ENCODE measurements around the gene SBF1. TPM values are rescaled to one million over a fixed set of nuclear protein-coding genes. Genes with fewer than 3 reads are reported as not detected.
A peak's percentile ranks its signal among the peaks of the same experiment; 100 is the strongest.

SBF1 gene
- total and polyA plus RNA-seq, 2 of the 13 experiments (the other 11 are each of a cell fraction or from before 2014, with no cell fraction given) = 31.7 to 40.9 TPM

- TF ChIP-seq ATF3 (CRISPR knock-in tag; IDR thresholded peaks at IDR 0.05) (no peak), ZNF7 (CRISPR knock-in tag; IDR thresholded peaks at IDR 0.05) (no peak), GTF3A (CRISPR knock-in tag; conservative IDR thresholded peaks at IDR 0.05) (no peak), FIP1L1 (IDR thresholded peaks at IDR 0.05; ENCODE audit: borderline replicate concordance, insufficient read depth, low read depth, low read length) (no peak), HHEX (CRISPR knock-in tag; IDR thresholded peaks at IDR 0.05) (peak; percentile 99), NFE2L2 (IDR thresholded peaks at IDR 0.05; ENCODE audit: low read length) (no peak), NFE2L1 (CRISPR knock-in tag; IDR thresholded peaks at IDR 0.05; ENCODE audit: borderline replicate concordance) (no peak), ZNF546 (CRISPR knock-in tag; conservative IDR thresholded peaks at IDR 0.05) (0 out of 2 replicates have a peak, but pooled peaks have one; percentile 12), CBFB (CRISPR knock-in tag; IDR thresholded peaks at IDR 0.05) (peak; percentile 66; the same call in 1 of the 2 replicates), RNF219 (CRISPR knock-in tag; IDR thresholded peaks at IDR 0.05) (0 out of 2 replicates have a peak, but pooled peaks have one; percentile 87), GATA4 (IDR thresholded peaks at IDR 0.05; ENCODE audit: borderline replicate concordance, low read depth) (peak; percentile 92; the same call in 1 of the 2 replicates), POGK (CRISPR knock-in tag; conservative IDR thresholded peaks at IDR 0.05) (peak; percentile 63; the same call in 1 of the 2 replicates), ATRX (CRISPR knock-in tag; IDR thresholded peaks at IDR 0.05; ENCODE audit: borderline replicate concordance) (no peak), SALL2 (CRISPR knock-in tag; IDR thresholded peaks at IDR 0.05) (peak; percentile 59; the same call in 1 of the 2 replicates), ZXDC (CRISPR knock-in tag; IDR thresholded peaks at IDR 0.05) (no peak), CBX1 (IDR thresholded peaks at IDR 0.05; ENCODE audit: low read depth) (no peak), MED8 (CRISPR knock-in tag; IDR thresholded peaks at IDR 0.05; ENCODE audit: insufficient replicate concordance) (peak; percentile 75), ZNF558 (CRISPR knock-in tag; IDR thresholded peaks at IDR 0.05; ENCODE audit: borderline replicate concordance) (no peak), ZNF264 (CRISPR knock-in tag; IDR thresholded peaks at IDR 0.05) (0 out of 2 replicates have a peak, but pooled peaks have one; percentile 48), ZNF33A (CRISPR knock-in tag; IDR thresholded peaks at IDR 0.05; ENCODE audit: borderline replicate concordance) (peak; percentile 80; the same call in 1 of the 2 replicates), HIC2 (CRISPR knock-in tag; IDR thresholded peaks at IDR 0.05; ENCODE audit: low read depth) (peak; percentile 47; the same call in 1 of the 2 replicates)
Measured at GRCh38 chr22:50396751-50397370, 78.0 kb downstream of the SBF1 start (continued).

Measured in HepG2 (cell line).